WTC11 (cell line): Measurements from ENCODE around the gene CDKN2AIP. TPM values are rescaled to one million over a fixed set of nuclear protein-coding genes. Genes with fewer than 3 reads are reported as not detected.

Experiments used
- ATAC-seq: fragments of 200-7000 bp; cut with Tn5 transposase; 2 replicates; pipeline ENCODE4 v1.10.0; 2021; ENCODE audit warnings: mild to moderate bottlenecking, moderate library complexity
- Bru-seq: library from RNA; stranded (reverse); fragments of 400-500 nt; gene quantifications from one replicate; lab custom pipeline; 2021; lab: Mats Ljungman, UMichigan
- CTCF ChIA-PET: fragments of 300-600 bp; sonication (Branson Sonifier 250); formaldehyde crosslinking; loops from one replicate; lab custom pipeline; 2021; ENCODE audit warnings: antibody characterized with exemption; lab: Charles Lee
- POLR2A ChIA-PET: fragments of 350-600 bp; sonication (Branson Sonifier 250); formaldehyde crosslinking; loops from one replicate; lab custom pipeline; 2021; ENCODE audit warnings: antibody characterized with exemption; lab: Charles Lee
- DNase-seq: peaks from one replicate; pipeline ENCODE4 v3.0.0; 2021; ENCODE audit warnings: low spot score
- H3K27ac Mint-ChIP-seq: 2 replicates; pipeline ENCODE4 v1.8.0; 2021; ENCODE audit warnings: mixed read lengths
- H3K27me3 Mint-ChIP-seq: 2 replicates; pipeline ENCODE4 v1.8.0; 2021; ENCODE audit warnings: low read depth, mild to moderate bottlenecking, moderate library complexity, mixed read lengths
- H3K36me3 Mint-ChIP-seq: 2 replicates; pipeline ENCODE4 v1.8.0; 2021; ENCODE audit warnings: mixed read lengths
- H3K4me1 Mint-ChIP-seq: 2 replicates; pipeline ENCODE4 v1.8.0; 2022; ENCODE audit warnings: mixed read lengths
- H3K4me3 Mint-ChIP-seq: 2 replicates; pipeline ENCODE4 v1.8.0; 2021; ENCODE audit warnings: mild to moderate bottlenecking, moderate library complexity, mixed read lengths
- H3K9me3 Mint-ChIP-seq: 2 replicates; pipeline ENCODE4 v1.8.0; 2021; ENCODE audit warnings: mixed read lengths
- ATF1 ChIP-seq: sonication (generic); formaldehyde crosslinking; IDR thresholded peaks from 2 replicates; pipeline ENCODE4 v1.8.1; 2023; ENCODE audit warnings: mild to moderate bottlenecking, moderate library complexity, missing genetic modification reagents
- CBFB ChIP-seq: sonication (generic); formaldehyde crosslinking; IDR thresholded peaks from 2 replicates; pipeline ENCODE4 v1.8.1; 2022; ENCODE audit warnings: mild to moderate bottlenecking, low read depth, missing genetic modification reagents
- CREB1 ChIP-seq: sonication (generic); formaldehyde crosslinking; IDR thresholded peaks from 2 replicates; pipeline ENCODE4 v1.8.0; 2023; ENCODE audit warnings: mild to moderate bottlenecking, missing genetic modification reagents
- CREM ChIP-seq: sonication (generic); formaldehyde crosslinking; IDR thresholded peaks from 2 replicates; pipeline ENCODE4 v1.8.1; 2022; ENCODE audit warnings: mild to moderate bottlenecking, missing genetic modification reagents, moderate library complexity
- GTF2I ChIP-seq: fragments of 250-450 bp; sonication (Bioruptor Pico); conservative IDR thresholded peaks from 2 replicates; pipeline ENCODE4 v1.4.0; 2021; ENCODE audit warnings: mild to moderate bottlenecking
- HMGA2 ChIP-seq: fragments of 250-450 bp; sonication (Bioruptor Pico); IDR thresholded peaks from 2 replicates; pipeline ENCODE4 v1.4.0; 2021; ENCODE audit warnings: mild to moderate bottlenecking, moderate library complexity
- NFATC4 ChIP-seq: fragments of 250-450 bp; sonication (Bioruptor Pico); IDR thresholded peaks from 2 replicates; pipeline ENCODE4 v1.9.0; 2021; ENCODE audit warnings: mild to moderate bottlenecking
- NFE2L1 ChIP-seq: sonication (generic); formaldehyde crosslinking; IDR thresholded peaks from 2 replicates; pipeline ENCODE4 v1.8.1; 2023; ENCODE audit warnings: missing genetic modification reagents
- NFYB ChIP-seq: sonication (generic); formaldehyde crosslinking; conservative IDR thresholded peaks from 2 replicates; pipeline ENCODE4 v1.8.0; 2022; ENCODE audit warnings: low read depth, missing genetic modification reagents
- RORB ChIP-seq: fragments of 250-450 bp; sonication (Bioruptor Pico); IDR thresholded peaks from 2 replicates; pipeline ENCODE4 v1.9.0; 2021; ENCODE audit warnings: mild to moderate bottlenecking
- TCF7 ChIP-seq: sonication (generic); formaldehyde crosslinking; IDR thresholded peaks from 2 replicates; pipeline ENCODE4 v1.8.0; 2022; ENCODE audit warnings: mild to moderate bottlenecking, low read depth, missing genetic modification reagents, moderate library complexity
- TP53 ChIP-seq: sonication (generic); formaldehyde crosslinking; IDR thresholded peaks from 2 replicates; pipeline ENCODE4 v1.8.1; 2023; ENCODE audit warnings: mild to moderate bottlenecking, missing genetic modification reagents
- ZBTB21 ChIP-seq: sonication (generic); formaldehyde crosslinking; IDR thresholded peaks from 2 replicates; pipeline ENCODE4 v1.8.1; 2023; ENCODE audit warnings: mild to moderate bottlenecking, missing genetic modification reagents, borderline replicate concordance
- long read RNA-seq, 3 experiments: library from RNA in 1 of 3; library from capped mRNA in 1 of 3; library from polyadenylated mRNA in 1 of 3; unstranded in 2 of 3; stranded (forward) in 1 of 3; transcript quantifications; one replicate each; pipeline ENCODE4 v2.0.0, GENCODE V29; 2021
- total RNA-seq: library from RNA; stranded (reverse); gene quantifications from 3 replicates; pipeline ENCODE4 v1.2.3, GENCODE V29; 2021
- TF ChIP-seq, protein P1 (sequence below): sonication (generic); formaldehyde crosslinking; IDR thresholded peaks from 2 replicates; pipeline ENCODE4 v1.8.0; 2022; ENCODE audit warnings: missing genetic modification reagents
- TF ChIP-seq, protein P2 (sequence below): sonication (generic); formaldehyde crosslinking; IDR thresholded peaks from 2 replicates; pipeline ENCODE4 v1.8.1; 2023; ENCODE audit warnings: mild to moderate bottlenecking, missing genetic modification reagents, moderate library complexity
- TF ChIP-seq, protein P3 (sequence below): sonication (generic); formaldehyde crosslinking; IDR thresholded peaks from 2 replicates; pipeline ENCODE4 v1.8.0; 2022; ENCODE audit warnings: mild to moderate bottlenecking, missing genetic modification reagents
- TF ChIP-seq, protein P4 (sequence below): fragments of 250-450 bp; sonication (Bioruptor Pico); conservative IDR thresholded peaks from 2 replicates; pipeline ENCODE4 v1.9.0; 2021; ENCODE audit warnings: mild to moderate bottlenecking
- TF ChIP-seq, protein P5 (sequence below): sonication (generic); formaldehyde crosslinking; IDR thresholded peaks from 2 replicates; pipeline ENCODE4 v1.8.1; 2023; ENCODE audit warnings: mild to moderate bottlenecking, missing genetic modification reagents
- TF ChIP-seq, protein P6 (sequence below): sonication (generic); formaldehyde crosslinking; IDR thresholded peaks from 2 replicates; pipeline ENCODE4 v1.8.1; 2022; ENCODE audit warnings: mild to moderate bottlenecking, missing genetic modification reagents, moderate library complexity, borderline replicate concordance
- TF ChIP-seq, protein P7 (sequence below): sonication (generic); formaldehyde crosslinking; conservative IDR thresholded peaks from 2 replicates; pipeline ENCODE4 v1.8.1; 2022; ENCODE audit warnings: mild to moderate bottlenecking, missing genetic modification reagents

CDKN2AIP gene, protein sequence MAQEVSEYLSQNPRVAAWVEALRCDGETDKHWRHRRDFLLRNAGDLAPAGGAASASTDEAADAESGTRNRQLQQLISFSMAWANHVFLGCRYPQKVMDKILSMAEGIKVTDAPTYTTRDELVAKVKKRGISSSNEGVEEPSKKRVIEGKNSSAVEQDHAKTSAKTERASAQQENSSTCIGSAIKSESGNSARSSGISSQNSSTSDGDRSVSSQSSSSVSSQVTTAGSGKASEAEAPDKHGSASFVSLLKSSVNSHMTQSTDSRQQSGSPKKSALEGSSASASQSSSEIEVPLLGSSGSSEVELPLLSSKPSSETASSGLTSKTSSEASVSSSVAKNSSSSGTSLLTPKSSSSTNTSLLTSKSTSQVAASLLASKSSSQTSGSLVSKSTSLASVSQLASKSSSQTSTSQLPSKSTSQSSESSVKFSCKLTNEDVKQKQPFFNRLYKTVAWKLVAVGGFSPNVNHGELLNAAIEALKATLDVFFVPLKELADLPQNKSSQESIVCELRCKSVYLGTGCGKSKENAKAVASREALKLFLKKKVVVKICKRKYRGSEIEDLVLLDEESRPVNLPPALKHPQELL
- total RNA-seq (13.7 to 17.1 TPM (median 16.3 TPM) in 3 replicates), Bru-seq, nascent RNA (percentile 98 among the genes with signal in this experiment)
- long read RNA-seq, experiment 1, transcript CDKN2AIP-201 (3 exons, 2,646 nt), result major isoform, 33 of 71 reads
- long read RNA-seq, experiment 1, transcript CDKN2AIP-203 (3 exons, 2,721 nt), result major isoform, 33 of 71 reads
- long read RNA-seq, experiment 1, partial matches to known transcripts, result 4 of 71 reads
- long read RNA-seq, experiment 1, other reads (novel, unspliced or antisense), result 0 of 71 reads
- long read RNA-seq, experiment 2, transcript CDKN2AIP-201 (3 exons, 2,646 nt), result minor isoform, 5 of 26 reads
- long read RNA-seq, experiment 2, transcript CDKN2AIP-203 (3 exons, 2,721 nt), result major isoform, 13 of 26 reads
- long read RNA-seq, experiment 2, partial matches to known transcripts, result 0 of 26 reads
- long read RNA-seq, experiment 2, other reads (novel, unspliced or antisense), result 8 of 26 reads
- long read RNA-seq, experiment 3, transcript CDKN2AIP-201 (3 exons, 2,646 nt), result major isoform, 27 of 56 reads
- long read RNA-seq, experiment 3, transcript CDKN2AIP-203 (3 exons, 2,721 nt), result minor isoform, 25 of 56 reads
- long read RNA-seq, experiment 3, partial matches to known transcripts, result 0 of 56 reads
- long read RNA-seq, experiment 3, other reads (novel, unspliced or antisense), result 4 of 56 reads

DNA sequence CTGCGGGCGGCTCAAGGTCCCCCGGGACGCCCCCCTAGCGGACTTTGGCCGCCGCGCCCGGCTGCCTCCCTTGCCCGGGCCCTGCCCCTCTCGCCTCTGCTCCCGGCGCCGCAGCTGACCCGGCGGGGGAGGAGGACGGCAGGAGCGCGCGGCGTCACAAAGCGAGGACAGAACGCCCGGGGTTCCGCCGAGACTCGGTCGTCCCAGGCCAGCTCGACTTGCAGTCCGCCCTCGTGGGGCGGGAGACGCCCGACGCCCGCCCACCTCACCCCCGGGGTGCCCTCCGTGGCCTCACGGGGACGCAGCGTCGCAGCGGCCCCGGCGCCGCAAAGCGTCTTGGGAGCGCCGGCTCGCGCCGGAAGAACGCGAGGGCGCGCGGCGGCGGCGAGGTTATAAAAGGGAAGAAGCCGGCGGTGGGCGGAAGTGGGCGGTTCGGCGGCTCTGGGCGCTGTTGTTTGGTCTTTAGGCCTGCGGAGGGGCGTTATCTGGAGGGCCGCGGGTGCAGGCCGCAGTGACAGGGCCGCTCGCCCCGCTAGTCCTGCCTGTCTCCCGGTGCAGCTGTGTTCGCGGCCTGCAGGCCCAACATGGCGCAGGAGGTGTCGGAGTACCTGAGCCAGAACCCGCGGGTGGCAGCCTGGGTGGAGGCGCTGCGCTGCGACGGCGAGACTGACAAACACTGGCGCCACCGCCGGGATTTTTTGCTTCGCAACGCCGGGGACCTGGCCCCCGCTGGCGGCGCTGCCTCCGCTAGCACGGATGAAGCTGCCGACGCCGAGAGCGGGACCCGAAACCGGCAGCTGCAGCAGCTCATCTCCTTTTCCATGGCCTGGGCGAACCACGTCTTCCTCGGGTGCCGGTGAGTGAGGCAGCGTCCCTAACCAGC is at the start of gene CDKN2AIP:
TSS of gene CDKN2AIP (plus strand) at position 423 of the 883 bp plus-strand sequence. CDS start at position 585, 162 bp downstream.
- Mint-ChIP-seq H3K4me1 (peaks cover 25% of the 10 kb centered on the region), H3K27me3 (no peaks in the 10 kb centered on the region), H3K36me3 (peaks cover 37% of the 10 kb centered on the region), H3K27ac (peak within 1 kb of the TSS; percentile 96), H3K9me3 (no peaks in the 10 kb centered on the region), H3K4me3 (peak within 1 kb of the TSS; percentile 92)
- ChIA-PET CTCF (interaction anchor here (1.5 to 2.5 kb wide), 3 partner anchors 14 to 156 kb away, joined by 4 to 16 read pairs (median 8); no protein-coding TSS in a partner anchor), POLR2A (interaction anchor here (0.5 to 2.6 kb wide), 4 partner anchors 9 to 1485 kb away, joined by 3 to 12 read pairs (median 5); partner anchors contain the start of gene ING2)
- DNase-seq (peak; percentile 91), ATAC-seq (peak; percentile 82)
- TF ChIP-seq, protein P1, sequence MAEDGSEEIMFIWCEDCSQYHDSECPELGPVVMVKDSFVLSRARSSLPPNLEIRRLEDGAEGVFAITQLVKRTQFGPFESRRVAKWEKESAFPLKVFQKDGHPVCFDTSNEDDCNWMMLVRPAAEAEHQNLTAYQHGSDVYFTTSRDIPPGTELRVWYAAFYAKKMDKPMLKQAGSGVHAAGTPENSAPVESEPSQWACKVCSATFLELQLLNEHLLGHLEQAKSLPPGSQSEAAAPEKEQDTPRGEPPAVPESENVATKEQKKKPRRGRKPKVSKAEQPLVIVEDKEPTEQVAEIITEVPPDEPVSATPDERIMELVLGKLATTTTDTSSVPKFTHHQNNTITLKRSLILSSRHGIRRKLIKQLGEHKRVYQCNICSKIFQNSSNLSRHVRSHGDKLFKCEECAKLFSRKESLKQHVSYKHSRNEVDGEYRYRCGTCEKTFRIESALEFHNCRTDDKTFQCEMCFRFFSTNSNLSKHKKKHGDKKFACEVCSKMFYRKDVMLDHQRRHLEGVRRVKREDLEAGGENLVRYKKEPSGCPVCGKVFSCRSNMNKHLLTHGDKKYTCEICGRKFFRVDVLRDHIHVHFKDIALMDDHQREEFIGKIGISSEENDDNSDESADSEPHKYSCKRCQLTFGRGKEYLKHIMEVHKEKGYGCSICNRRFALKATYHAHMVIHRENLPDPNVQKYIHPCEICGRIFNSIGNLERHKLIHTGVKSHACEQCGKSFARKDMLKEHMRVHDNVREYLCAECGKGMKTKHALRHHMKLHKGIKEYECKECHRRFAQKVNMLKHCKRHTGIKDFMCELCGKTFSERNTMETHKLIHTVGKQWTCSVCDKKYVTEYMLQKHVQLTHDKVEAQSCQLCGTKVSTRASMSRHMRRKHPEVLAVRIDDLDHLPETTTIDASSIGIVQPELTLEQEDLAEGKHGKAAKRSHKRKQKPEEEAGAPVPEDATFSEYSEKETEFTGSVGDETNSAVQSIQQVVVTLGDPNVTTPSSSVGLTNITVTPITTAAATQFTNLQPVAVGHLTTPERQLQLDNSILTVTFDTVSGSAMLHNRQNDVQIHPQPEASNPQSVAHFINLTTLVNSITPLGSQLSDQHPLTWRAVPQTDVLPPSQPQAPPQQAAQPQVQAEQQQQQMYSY (CRISPR knock-in tag), result no peak
- TF ChIP-seq, protein P2, sequence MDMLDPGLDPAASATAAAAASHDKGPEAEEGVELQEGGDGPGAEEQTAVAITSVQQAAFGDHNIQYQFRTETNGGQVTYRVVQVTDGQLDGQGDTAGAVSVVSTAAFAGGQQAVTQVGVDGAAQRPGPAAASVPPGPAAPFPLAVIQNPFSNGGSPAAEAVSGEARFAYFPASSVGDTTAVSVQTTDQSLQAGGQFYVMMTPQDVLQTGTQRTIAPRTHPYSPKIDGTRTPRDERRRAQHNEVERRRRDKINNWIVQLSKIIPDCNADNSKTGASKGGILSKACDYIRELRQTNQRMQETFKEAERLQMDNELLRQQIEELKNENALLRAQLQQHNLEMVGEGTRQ (CRISPR knock-in tag), result peak; percentile 49
- no peak for TF ChIP-seq TCF7
- TF ChIP-seq ATF1 (CRISPR knock-in tag), result no peak
- TF ChIP-seq RORB (CRISPR knock-in tag), result no peak; the same call in 1 of the 2 replicates
- TF ChIP-seq, protein P3, sequence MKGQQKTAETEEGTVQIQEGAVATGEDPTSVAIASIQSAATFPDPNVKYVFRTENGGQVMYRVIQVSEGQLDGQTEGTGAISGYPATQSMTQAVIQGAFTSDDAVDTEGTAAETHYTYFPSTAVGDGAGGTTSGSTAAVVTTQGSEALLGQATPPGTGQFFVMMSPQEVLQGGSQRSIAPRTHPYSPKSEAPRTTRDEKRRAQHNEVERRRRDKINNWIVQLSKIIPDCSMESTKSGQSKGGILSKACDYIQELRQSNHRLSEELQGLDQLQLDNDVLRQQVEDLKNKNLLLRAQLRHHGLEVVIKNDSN (CRISPR knock-in tag), result peak; percentile 36
- peak; percentile 65; the same call in 1 of the 2 replicates for TF ChIP-seq ZBTB21 (CRISPR knock-in tag)
- TF ChIP-seq CREB1 (CRISPR knock-in tag), result no peak
- TF ChIP-seq CREM (CRISPR knock-in tag), result peak; percentile 83
- no peak; the same call in 1 of the 2 replicates for TF ChIP-seq TP53
- TF ChIP-seq CBFB (CRISPR knock-in tag), result 0 out of 2 replicates have a peak, but pooled peaks have one; percentile 21
- peak; percentile 64; the same call in 1 of the 2 replicates for TF ChIP-seq NFE2L1 (CRISPR knock-in tag)
- TF ChIP-seq HMGA2 (CRISPR knock-in tag), result no peak
- TF ChIP-seq, protein P4, sequence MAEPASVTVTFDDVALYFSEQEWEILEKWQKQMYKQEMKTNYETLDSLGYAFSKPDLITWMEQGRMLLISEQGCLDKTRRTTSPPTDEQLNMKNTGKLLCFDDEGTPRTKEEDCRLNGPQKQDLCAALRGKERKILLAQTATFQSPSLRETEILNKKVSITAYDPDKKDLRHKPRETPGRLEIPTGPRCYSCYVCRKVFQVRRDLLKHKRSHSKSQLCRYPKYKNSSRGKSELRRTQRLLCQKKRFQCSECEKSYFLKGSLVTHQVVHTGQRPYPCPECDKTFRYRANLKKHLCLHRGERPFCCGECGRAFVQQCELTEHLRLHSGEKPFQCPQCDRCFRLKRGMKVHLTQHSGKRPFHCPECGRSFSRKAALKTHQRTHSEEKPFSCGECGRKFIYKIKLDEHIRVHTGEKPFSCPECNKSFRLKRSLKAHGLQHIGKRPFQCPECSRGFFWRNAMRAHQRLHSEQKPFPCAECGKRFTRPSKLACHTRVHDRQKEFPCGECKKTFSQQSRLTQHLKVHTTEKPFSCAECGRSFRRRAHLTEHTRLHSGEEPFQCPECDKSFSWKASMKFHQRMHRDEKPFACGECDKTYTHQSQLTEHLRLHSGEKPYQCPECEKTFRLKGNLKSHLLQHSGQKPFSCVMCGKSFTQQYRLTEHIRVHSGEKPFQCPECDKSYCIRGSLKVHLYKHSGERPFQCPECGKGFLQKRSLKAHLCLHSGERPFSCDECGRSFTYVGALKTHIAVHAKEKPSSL (CRISPR knock-in tag), result no peak
- TF ChIP-seq, protein P5, sequence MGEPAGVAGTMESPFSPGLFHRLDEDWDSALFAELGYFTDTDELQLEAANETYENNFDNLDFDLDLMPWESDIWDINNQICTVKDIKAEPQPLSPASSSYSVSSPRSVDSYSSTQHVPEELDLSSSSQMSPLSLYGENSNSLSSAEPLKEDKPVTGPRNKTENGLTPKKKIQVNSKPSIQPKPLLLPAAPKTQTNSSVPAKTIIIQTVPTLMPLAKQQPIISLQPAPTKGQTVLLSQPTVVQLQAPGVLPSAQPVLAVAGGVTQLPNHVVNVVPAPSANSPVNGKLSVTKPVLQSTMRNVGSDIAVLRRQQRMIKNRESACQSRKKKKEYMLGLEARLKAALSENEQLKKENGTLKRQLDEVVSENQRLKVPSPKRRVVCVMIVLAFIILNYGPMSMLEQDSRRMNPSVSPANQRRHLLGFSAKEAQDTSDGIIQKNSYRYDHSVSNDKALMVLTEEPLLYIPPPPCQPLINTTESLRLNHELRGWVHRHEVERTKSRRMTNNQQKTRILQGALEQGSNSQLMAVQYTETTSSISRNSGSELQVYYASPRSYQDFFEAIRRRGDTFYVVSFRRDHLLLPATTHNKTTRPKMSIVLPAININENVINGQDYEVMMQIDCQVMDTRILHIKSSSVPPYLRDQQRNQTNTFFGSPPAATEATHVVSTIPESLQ (CRISPR knock-in tag), result no peak
- no peak for TF ChIP-seq NFATC4 (CRISPR knock-in tag)
- TF ChIP-seq NFYB (CRISPR knock-in tag), result no peak
- TF ChIP-seq, protein P6, sequence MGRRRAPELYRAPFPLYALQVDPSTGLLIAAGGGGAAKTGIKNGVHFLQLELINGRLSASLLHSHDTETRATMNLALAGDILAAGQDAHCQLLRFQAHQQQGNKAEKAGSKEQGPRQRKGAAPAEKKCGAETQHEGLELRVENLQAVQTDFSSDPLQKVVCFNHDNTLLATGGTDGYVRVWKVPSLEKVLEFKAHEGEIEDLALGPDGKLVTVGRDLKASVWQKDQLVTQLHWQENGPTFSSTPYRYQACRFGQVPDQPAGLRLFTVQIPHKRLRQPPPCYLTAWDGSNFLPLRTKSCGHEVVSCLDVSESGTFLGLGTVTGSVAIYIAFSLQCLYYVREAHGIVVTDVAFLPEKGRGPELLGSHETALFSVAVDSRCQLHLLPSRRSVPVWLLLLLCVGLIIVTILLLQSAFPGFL (CRISPR knock-in tag), result no peak
- TF ChIP-seq, protein P7, sequence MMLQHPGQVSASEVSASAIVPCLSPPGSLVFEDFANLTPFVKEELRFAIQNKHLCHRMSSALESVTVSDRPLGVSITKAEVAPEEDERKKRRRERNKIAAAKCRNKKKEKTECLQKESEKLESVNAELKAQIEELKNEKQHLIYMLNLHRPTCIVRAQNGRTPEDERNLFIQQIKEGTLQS (CRISPR knock-in tag), result no peak
- no peak for TF ChIP-seq GTF2I (CRISPR knock-in tag)
